ENCODE results near the gene BICDL1.

Gene BICDL1

DNA sequence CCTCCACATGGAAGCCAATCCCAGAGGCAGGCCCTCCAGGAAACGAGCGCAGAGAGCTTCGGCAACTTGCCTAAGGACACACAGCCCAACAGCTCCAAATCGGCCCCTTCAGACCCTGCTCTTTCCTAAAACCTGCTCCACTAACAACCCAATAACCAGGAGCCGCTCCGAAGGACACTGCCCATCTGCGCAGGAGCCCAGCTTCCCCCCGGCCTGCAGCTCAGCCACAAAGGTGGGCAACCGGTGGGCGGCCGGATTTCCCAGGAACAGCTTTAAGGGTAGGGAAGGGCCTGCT lies 114.0 kb downstream of the BICDL1 start:
- no peak for DNase-seq

DNA sequence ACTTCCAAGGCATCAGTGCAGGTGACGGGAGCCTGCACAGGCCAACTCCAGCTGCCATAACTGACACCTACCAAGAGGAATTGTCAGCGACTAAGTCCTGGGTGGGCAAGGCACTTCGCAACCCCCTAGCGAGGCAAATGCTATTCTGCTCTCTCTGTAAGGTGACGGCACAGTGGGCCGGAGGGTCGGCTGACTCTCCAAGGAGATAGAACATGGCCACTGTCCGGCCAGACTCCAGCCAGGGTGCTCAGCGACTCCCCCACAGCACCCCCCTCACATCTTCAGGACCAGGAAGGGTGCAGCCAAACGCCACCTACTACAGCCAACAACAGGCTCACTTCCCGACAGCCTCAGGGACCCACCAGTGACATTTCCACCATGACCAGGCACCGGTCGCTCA lies 114.3 kb downstream of the BICDL1 start:
- DNase-seq, result no peak

DNA sequence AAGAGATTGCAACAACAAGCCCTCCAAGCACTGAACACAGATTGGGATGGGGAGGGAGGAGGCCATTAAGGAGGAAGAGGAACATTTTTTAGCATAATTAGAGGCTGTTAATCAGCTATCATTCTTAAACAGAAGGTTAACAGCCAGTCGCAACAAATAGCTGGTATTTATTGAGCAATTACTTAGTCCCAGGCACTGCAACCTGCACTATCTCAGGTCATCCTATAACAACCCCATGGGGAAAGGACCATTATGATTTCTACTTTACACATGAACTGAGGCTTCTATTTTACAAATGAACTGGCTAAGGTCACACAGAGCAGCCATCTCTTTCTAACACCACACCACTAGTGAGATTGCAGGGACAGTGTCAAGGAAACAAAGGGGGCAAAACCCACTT lies 117.1 kb downstream of the BICDL1 start:
- no peak for DNase-seq

DNA sequence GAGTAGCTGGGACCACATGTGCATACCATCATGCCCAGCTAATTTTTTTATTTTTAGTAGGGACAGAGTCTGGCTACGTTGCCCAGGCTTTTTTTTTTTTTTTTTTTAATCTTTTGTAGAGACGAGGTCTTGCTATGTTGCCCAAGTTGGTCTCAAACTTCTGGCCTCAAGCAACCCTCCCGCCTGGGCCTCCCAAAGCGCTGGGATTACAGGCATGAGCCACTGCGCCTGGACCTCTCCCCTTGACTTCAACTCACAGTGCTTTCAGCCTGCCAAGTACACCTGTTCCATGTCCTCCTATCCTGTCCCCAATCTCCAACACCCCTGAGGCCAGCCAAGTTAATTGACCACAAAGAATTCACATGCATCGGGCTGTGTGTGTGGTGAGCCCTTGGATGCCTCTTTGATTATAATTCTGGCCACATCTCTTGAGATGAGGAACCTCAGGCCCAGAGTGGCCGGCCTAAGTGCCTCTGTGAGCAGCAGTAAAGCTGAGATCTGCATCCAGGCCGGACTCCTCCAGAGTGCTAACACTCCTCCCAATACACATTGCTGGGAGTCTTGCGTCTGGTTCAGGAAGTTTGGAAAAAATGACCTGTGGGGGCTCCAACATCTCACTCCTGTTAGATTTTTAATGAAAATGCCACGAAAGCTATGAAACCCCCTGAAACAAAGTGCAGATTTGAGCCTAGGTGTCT lies 120.7 kb downstream of the BICDL1 start:
- no peak for DNase-seq

DNA sequence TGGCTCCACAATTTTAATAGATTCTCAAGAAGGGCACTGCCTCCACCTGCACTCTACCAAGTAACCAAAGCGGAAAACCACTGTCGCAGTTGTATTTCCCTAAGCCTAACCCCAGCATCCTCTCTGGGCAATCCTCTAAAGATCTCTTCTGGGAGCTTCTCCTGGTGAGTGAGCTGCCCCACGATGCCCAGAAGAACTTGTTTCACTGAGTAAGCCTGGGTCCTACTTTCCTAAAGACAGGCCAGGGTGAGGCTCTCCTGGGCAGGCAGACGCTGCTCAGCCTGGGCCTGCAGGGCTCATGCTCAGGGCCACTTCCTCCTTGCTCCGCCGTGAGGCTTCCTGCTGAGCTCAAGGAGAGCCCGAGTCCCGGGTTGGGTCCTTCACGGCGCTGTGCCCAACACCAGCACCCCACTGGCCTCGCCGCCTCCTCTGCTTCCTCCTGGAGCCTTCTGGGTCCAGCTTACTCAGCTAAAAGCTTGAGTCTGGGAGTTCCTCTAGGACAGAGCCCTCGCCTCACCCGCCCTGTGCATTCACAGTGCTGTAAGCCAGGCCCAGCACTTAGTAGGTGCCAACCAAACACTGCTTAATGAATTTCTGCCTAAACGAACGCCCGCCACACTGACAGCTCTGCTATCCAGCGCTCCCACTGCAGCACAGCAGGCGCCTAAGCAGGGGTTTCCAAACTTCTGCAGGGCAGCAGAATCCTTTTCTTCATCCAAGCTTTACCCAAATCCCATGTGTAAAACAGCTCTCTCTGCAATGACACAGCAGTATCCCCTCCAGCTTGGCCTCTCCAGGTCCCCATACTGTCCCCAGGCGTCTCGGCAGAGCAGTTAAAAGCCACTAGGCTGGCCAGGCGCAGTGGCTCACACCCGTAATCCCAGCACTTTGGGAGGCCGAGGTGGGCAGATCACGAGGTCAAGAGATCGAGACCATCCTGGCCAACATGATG lies 121.8 kb downstream of the BICDL1 start:
- no peak for DNase-seq

DNA sequence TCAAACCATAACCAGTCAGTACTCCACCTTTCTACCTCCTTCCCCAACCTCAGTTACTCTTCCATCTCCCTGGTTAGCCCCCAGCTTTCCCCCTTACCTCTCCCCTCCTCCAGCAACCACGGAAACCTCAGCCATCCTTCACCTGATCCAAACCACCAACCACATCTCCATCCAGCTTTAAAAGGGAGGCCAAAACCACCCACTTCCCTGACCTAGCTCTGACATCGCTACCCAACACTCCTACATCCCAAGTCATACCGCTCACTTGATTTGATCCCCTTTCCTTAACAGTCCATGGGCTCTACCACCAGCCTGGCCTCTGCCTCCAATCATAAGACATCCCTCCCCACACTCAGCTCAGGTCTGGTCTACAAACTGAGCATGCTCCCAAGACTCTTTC lies 126.0 kb downstream of the BICDL1 start:
- DNase-seq, result no peak

DNA sequence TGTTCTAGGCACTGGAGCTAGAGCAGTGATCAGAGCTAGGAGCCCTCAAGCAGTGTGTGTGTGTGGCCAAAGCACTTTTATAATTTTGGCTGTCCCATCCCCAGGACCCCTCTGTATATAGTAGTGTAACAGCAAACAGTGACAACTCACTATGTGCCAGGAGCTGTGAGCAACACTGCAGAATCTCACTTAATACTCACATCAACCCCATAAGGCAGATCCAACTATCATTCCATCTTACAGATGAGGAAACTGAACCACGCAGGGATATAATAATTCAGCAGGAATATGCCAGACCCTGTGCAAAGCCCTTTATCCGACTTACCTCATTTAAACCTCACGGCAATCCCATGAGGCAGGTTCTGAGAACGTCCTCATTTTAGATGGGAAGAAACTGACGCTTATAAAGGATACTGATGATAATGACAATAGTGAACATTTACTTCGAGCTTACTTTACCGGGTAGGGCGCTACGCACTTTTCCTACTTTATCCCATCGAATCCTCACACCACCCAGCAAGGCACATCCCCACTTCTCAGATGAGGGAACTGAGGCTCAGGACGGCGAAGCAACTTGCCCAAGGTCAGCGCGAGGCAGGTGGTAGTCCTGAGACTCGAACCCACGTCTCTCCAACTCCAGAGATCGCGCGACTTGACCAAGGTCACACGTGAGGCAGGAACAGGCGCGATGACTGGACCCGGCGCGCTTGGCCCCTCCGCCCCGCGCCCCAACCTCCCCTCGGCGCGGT lies 126.8 kb downstream of the BICDL1 start:
- no peak for DNase-seq

DNA sequence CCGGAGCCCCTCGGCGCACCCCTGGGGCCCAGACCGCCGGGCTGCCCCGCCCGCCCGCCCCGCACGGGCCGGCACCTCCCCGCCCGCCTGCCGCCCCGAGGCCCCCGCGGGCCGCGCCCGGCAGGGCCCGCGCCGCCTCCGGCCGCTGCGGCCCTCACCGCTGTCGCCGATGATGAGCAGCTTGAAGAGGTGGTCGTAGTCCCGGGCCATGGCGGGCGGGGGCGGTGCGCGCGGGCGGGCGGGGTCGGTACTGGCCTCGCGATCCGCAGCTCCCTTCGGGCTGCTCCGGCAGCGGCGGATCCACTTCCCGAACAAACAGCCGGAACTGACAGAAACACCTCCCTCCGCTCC lies 127.4 kb downstream of the BICDL1 start, which contains the start of gene RAB35:
RAB35 (minus strand) TSS at position 313 of the 351 bp plus-strand sequence; CDS start at position 210, 103 bp downstream.
- no peak for DNase-seq

DNA sequence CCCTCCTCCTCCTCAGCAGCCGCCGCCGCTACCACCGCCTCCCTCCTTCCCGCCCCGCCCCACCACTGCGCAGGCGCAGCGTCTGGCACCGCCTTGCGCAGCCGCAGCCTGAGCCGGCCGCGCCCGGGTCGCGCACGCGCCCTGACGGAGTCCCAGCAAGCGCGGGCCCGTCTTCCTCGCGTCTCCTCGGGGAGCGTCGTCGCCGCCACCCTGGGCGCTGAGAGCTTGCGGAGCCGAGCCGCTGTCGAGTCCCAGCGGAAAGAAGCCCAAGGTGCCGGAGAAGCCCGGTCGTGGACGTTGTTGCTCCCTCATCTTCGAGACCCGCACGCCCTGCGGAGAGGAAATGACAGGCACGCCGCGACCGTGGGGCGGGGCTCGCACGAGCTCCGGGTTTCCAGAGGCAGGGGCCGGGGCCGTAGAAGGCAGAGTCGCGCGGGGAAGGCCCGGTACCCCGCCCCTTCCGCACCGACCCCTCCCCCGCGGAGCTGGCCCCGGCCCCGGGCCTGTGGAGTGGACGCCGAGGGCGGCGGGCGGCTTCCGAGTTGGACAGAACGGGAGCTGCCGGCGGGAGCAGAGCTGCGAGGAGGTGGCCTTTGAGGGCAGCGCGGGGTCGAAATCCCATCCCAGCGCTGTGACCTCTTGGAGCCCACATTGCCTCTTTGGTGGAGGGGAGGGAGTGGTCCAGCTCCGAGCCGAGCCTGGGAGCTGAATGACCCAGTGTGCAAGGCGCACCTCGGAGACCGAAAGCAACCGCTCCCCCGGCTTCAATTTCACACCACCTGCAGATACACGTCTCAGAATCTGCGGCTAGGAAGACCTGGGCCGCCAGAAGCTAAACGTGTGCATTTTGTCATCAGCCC lies 128.0 kb downstream of the BICDL1 start:
- DNase-seq, result peak; percentile 95

DNA sequence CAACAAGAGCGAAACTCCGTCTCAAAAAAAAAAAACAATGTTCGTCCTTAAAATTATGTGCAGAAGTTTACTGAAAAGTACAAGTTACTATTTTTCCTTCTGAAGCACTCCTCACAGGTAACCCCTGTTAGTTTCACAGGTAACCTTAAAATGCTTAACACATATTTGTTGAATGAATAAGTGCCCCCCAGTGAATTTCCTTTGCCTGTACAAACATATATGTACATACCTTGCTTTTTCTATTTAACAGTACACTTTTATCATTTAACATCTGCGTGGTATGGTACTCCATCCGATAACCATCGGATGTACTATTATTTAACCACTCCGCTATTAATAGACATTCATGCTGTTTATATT lies 128.9 kb downstream of the BICDL1 start:
- DNase-seq, result no peak

DNA sequence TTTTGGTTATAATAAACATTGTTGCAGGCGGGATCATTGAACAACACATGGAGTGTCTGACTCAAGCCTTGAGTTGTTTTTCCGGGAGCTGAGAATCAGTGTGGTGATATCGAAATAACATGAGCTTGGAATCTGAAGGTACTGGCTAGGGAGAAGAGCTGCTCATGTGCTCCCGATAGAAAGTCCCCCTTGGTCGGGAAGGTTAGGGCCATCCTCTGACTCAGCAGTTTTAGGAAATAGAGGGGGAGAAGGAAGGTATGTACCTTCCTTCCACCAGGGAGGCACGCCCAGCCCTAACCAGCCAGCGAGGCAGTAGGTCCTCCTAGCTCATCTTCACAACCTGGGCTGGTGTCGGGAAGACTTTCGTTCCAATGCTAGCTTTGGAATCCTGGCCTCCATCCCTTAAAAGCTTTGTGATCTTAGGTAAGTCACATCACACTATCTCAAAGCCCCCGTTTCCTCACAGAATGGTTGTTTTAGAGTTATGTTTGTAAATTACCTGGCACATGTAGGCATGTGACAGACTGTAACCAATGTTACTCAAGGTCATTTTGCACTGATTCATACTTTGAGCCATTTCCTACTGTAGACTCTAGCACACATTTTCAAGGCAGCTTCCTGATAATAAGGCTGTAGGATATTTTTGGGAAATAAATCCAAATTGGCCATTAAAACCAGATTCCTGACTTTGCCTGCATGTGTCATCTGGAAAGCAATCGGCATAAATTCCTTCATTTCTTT lies 129.5 kb downstream of the BICDL1 start:
- no peak for DNase-seq

DNA sequence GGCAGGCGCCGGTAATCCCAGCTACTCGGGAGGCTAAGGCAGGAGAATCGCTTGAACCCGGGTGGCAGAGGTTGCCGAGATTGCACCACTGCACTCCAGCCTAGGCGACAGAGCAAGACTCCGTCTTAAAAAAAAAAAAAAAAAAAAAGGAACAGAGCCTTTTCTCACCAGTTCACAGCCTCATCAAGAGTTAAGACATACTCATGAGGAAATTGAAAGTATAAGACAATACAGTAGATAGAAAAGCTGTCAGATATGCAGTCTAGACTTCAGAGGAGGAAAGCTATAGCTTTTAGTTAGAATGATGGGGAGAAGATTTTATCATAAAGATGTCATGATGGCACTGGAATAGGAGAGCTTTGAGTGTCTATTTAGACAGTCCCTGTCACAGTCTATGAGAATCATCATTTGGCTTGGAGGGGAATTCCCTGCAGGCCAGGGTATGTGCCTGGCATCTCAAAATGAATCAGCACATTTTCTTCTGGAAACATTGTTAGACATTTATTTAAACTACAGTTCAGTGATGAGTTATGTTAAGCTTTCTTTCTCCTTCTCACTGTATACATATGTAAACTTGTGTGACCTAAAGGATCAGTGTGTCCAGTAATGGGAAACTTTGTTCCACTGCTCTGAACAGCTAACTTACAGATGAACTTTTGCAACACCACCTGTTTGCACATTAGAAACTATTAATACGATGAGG lies 130.4 kb downstream of the BICDL1 start:
- no peak for DNase-seq

DNA sequence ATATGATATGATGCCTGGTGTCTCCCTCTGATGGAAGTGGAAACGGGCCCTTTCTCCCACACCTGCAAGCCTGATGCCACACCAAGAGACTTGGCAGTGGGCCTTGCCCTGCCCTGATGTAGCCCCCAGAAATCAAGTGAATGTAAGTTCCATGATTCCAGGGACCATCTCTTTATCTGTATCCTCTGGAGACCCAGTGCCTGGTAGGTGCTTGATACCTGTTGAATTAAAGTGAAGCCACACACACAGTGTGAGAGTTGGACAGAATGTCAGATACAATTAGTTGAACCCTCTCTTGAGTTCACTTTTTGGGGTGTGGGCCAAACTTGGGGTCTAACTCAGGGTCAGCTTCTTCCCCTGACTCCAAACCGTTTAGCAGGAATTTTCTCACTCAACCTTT lies 132.3 kb downstream of the BICDL1 start:
- DNase-seq, result no peak

DNA sequence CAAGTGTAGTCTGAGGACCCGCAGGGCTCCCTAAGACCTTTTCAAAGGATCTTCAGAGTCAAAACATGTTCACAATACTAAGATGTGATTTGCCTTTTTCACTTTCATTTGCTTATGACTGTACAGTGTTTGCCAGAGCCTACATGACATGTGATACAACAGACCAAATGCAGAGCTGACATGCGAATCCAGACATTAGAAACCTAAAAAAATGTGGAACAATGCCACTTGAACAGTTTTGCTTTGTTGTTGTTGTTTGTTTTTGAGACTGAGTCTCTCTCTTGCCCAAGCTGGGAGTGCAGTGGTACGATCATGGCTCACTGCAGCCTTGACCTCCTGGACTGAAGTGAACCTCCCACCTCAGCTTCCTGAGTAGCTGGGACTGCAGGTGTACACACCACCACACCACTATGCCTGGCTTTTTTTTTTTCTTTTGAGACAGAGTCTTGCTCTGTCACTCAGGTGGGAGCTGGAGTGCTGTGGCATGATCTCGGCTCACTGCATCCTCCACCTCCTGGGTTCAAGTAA lies 132.8 kb downstream of the BICDL1 start:
- no peak for DNase-seq

DNA sequence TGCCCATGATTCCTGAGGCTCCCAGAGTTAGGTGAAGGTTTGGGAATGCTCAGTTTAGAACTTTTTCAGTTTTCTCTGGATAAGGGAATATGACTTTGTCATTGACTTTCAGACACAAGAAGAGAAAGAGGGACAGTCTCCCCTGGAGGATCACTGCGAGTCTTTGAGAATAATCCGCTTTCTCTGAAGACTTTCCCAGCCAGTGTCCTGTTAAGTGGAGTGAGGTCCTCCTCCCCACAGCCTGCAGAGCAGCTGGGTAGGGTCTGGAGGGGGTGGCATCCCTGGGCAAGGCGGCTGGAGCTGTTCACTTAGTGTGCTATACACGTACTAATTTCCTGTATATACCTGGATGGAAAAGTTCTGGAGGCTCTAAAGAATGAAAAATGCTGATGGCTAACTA lies 136.0 kb downstream of the BICDL1 start:
- no peak for DNase-seq

DNA sequence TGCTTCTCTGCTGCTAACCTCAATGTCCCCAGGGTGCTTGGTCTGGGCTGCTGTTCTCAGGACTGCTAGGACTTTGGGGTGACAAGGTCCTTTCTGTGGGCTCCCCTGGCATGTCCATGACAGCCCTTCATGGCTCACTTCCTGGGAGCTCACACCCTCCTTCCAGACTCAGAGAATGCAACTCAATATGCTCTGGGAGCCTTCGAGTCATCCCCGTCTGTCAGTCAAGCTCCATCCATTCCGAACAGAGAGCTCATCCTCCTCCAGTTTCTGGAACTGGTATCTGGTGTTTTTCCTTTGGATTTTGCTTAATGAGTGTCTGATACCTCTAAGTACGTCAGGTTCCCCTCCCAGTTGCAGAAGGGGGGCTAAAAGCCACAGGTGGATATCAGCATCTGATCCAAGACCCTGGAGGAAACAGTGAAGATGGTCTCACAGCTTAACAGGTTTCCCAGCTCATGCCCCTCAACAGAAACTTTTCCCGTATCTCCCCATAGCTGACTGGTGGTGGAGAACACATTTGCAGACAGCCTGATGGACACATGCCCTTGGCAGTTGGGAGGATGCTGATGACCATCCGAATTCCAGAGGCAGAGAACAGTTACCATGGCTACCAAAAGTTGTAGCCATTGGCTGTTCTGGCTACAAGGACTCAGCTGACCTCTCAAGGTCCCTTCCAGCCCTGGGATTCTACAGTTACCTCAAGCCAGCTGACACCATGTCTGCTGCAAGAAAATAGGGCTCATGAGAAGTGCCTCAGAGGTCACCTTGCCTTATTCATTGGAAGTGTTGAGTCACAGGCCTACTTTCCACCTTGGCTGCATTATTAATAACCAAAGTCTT lies 137.0 kb downstream of the BICDL1 start:
- no peak for DNase-seq

DNA sequence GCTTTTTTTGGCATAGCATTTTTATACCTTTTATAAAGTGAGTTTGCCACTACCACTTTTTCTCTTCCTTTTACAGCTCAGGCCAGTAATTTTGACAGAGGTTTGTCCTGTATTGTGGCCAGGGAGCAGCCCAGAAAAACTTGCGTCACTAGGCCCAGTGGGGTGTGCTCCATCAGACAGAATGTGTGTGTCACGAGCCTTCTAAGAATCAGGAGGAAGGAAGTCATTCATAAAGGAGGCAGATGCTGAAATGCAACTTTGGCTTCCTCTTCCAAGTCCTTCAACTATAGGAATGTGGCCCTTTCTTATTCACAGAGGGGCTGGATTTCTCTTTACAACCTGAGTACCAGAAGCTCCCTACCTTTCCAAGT lies 137.6 kb downstream of the BICDL1 start:
- DNase-seq, result no peak

DNA sequence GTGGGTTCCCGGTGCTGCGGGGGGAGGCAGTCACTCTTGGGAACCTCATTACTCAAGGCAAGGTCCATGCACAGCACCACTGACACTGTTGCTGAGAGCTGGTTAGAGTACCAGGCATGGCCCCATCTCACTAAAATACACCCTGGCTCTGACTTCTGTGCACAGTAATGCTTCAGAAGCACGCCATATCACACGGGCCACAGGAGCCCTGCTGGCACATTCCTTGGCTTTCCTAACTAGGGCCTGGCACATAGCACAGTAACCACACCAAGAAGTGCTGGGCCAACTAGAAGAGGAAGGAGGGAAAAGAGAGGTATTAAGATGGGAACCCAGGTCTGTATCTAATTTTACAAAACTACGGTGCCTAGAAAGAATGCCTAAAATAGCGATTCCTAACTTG lies 141.0 kb downstream of the BICDL1 start:
- no peak for DNase-seq

DNA sequence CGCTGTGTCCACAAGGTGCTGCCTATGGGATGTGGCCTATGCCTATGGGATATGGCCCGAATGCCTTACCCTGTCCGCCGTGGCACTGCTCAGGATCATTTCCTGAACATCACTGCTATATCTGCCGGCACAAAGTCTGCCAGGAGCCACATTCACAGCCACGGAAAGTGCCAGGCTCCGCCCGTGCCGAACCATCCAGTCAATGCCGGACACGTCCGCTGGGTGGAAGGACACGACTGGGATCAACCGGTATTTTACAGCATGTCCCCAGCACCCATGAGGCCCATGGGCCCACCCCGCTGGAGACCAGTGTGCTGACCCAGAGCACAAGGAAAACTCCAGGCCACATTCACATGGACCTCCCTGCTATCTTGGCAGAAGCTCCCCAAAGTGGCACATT lies 142.1 kb downstream of the BICDL1 start:
- no peak for DNase-seq
